HEK293 (cell line): Measurements from ENCODE around the gene ZNF429.

Experiments used
- IKZF3 ChIP-seq: fragments of 450-650 bp; IDR thresholded peaks from 2 replicates; pipeline ENCODE4 v1.5.0; 2018; ENCODE audit warnings: missing biosample characterization, mild to moderate bottlenecking, missing genetic modification characterization, moderate library complexity
- MEIS1 ChIP-seq: sonication (generic); formaldehyde crosslinking; IDR thresholded peaks from 2 replicates; pipeline ENCODE4 v1.8.1; 2022; ENCODE audit warnings: missing genetic modification reagents, mild to moderate bottlenecking, borderline replicate concordance
- SP2 ChIP-seq: fragments of 450-650 bp; formaldehyde crosslinking; IDR thresholded peaks from 2 replicates; pipeline ENCODE4 v1.5.1; 2016; ENCODE audit warnings: missing biosample characterization, missing genetic modification characterization
- TCF7L2 ChIP-seq: IDR thresholded peaks from 2 replicates; pipeline ENCODE4 v1.6.1; 2011; ENCODE audit warnings: low read depth, mild to moderate bottlenecking, inconsistent platforms, low read length, moderate library complexity, borderline replicate concordance
- YY1 ChIP-seq: fragments of 450-650 bp; formaldehyde crosslinking; IDR thresholded peaks from 2 replicates; pipeline ENCODE4 v1.5.1; 2018; ENCODE audit warnings: missing biosample characterization, missing genetic modification characterization
- ZNF274 ChIP-seq, 2 experiments: fragments of 200-500 bp in 1 of 2; fragments of 450-650 bp in 1 of 2; sonication (Bioruptor generic) in 1 of 2; formaldehyde crosslinking in 1 of 2; IDR thresholded peaks; 2 replicates each; pipeline versions ENCODE4 v1.5.1 to v1.6.1; 2014 to 2016; ENCODE audit warnings: borderline replicate concordance in 1 of 2, inconsistent platforms in 1 of 2, low read length in 1 of 2, missing biosample characterization in 1 of 2, missing genetic modification characterization in 1 of 2
- ZNF529 ChIP-seq: fragments of 450-650 bp; formaldehyde crosslinking; IDR thresholded peaks from 2 replicates; pipeline ENCODE4 v1.5.1; 2017; ENCODE audit warnings: missing genetic modification characterization, missing biosample characterization; ENCODE audit not compliant: insufficient replicate concordance
- ZNF600 ChIP-seq: fragments of 450-650 bp; formaldehyde crosslinking; IDR thresholded peaks from 2 replicates; pipeline ENCODE4 v1.5.1; 2016; ENCODE audit warnings: missing biosample characterization, missing genetic modification characterization
- ZNF701 ChIP-seq: fragments of 450-650 bp; formaldehyde crosslinking; IDR thresholded peaks from 2 replicates; pipeline ENCODE4 v1.5.1; 2016; ENCODE audit warnings: missing biosample characterization, missing genetic modification characterization
- TF ChIP-seq, protein P1 (sequence below): IDR thresholded peaks from 2 replicates; pipeline ENCODE4 v1.6.1; 2011; ENCODE audit warnings: mild to moderate bottlenecking, low read depth, low read length, borderline replicate concordance
- TF ChIP-seq, protein P2 (sequence below): fragments of 450-650 bp; formaldehyde crosslinking; IDR thresholded peaks from 2 replicates; pipeline ENCODE4 v1.5.1; 2016; ENCODE audit warnings: missing biosample characterization, missing genetic modification characterization
- TF ChIP-seq, protein P3 (sequence below): fragments of 450-650 bp; formaldehyde crosslinking; IDR thresholded peaks from 2 replicates; pipeline ENCODE4 v1.5.1; 2016; ENCODE audit warnings: missing biosample characterization, missing genetic modification characterization

DNA sequence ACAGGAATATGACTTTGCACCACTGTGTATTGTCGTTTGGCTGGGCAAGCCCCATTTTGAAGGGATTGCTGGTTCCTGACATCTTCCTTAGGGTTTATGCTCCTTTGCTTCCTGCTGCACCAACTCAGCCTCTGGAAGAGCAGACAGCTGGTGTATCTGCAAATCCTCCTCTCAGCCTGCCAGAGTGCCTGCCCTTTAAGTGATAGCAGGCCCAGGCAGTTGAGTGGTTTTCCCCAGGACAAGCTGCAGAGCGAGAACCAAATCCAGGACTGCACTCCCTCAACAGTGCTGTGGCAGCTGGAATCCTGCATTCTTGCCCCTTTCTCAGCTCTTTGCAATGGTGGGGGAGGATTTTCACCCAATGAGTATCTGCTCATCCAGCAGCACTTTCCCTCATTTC lies 85.5 kb downstream of the ZNF429 start:
- TF ChIP-seq YY1 (tag by site-specific recombination): no peak
- no peak for TF ChIP-seq ZNF600 (tag by site-specific recombination)
- TF ChIP-seq, protein P1, sequence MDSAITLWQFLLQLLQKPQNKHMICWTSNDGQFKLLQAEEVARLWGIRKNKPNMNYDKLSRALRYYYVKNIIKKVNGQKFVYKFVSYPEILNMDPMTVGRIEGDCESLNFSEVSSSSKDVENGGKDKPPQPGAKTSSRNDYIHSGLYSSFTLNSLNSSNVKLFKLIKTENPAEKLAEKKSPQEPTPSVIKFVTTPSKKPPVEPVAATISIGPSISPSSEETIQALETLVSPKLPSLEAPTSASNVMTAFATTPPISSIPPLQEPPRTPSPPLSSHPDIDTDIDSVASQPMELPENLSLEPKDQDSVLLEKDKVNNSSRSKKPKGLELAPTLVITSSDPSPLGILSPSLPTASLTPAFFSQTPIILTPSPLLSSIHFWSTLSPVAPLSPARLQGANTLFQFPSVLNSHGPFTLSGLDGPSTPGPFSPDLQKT: no peak
- no peak for TF ChIP-seq ZNF529 (tag by site-specific recombination)
- TF ChIP-seq TCF7L2: no peak
- TF ChIP-seq ZNF274 (IDR thresholded peaks at IDR 0.05; ENCODE audit: low read length): no peak
- no peak for TF ChIP-seq ZNF274 (tag by site-specific recombination; IDR thresholded peaks at IDR 0.05; ENCODE audit: borderline replicate concordance)
- no peak for TF ChIP-seq ZNF701 (tag by site-specific recombination)
- TF ChIP-seq, protein P2, sequence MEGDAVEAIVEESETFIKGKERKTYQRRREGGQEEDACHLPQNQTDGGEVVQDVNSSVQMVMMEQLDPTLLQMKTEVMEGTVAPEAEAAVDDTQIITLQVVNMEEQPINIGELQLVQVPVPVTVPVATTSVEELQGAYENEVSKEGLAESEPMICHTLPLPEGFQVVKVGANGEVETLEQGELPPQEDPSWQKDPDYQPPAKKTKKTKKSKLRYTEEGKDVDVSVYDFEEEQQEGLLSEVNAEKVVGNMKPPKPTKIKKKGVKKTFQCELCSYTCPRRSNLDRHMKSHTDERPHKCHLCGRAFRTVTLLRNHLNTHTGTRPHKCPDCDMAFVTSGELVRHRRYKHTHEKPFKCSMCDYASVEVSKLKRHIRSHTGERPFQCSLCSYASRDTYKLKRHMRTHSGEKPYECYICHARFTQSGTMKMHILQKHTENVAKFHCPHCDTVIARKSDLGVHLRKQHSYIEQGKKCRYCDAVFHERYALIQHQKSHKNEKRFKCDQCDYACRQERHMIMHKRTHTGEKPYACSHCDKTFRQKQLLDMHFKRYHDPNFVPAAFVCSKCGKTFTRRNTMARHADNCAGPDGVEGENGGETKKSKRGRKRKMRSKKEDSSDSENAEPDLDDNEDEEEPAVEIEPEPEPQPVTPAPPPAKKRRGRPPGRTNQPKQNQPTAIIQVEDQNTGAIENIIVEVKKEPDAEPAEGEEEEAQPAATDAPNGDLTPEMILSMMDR: no peak
- no peak for TF ChIP-seq SP2 (tag by site-specific recombination)
- TF ChIP-seq MEIS1 (CRISPR knock-in tag): no peak
- TF ChIP-seq IKZF3: no peak
- TF ChIP-seq, protein P3, sequence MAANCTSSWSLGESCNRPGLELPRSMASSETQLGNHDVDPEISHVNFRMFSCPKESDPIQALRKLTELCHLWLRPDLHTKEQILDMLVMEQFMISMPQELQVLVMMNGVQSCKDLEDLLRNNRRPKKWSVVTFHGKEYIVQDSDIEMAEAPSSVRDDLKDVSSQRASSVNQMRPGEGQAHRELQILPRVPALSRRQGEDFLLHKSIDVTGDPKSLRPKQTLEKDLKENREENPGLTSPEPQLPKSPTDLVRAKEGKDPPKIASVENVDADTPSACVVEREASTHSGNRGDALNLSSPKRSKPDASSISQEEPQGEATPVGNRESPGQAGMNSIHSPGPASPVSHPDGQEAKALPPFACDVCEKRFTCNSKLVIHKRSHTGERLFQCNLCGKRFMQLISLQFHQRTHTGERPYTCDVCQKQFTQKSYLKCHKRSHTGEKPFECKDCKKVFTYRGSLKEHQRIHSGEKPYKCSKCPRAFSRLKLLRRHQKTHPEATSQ (tag by site-specific recombination): no peak
